Aorta (tissue), 5 donors: Measurements from ENCODE around the gene CCL19. TPM values are rescaled to one million over a fixed set of nuclear protein-coding genes. Genes with fewer than 3 reads are reported as not detected.

Source experiments
- ATAC-seq: fragments of 200-7000 bp; cut with Tn5 transposase; one replicate; pipeline ENCODE4 v1.9.1; 2022; ENCODE audit warnings: moderate library complexity; ENCODE audit not compliant: low FRiP score
- DNase-seq, 2 donors: peaks; one replicate each; pipeline ENCODE4 v3.0.0-alpha.2; 2020
- H3K27ac ChIP-seq, 2 donors: one replicate each; pipeline ENCODE4 v1.5.1; 2013; ENCODE audit warnings: low read length in 2 of 2, mild to moderate bottlenecking in 2 of 2, moderate library complexity in 2 of 2, control low read depth in 1 of 2, inconsistent platforms in 1 of 2, low read depth in 1 of 2
- H3K27me3 ChIP-seq, 2 donors: one replicate each; pipeline ENCODE4 v1.6.1; 2013; ENCODE audit warnings: control low read depth in 1 of 2, low read length in 1 of 2, mild to moderate bottlenecking in 1 of 2, moderate library complexity in 1 of 2; ENCODE audit not compliant: insufficient read depth in 2 of 2, control insufficient read depth in 1 of 2
- H3K36me3 ChIP-seq, 2 donors: one replicate each; pipeline ENCODE4 v1.6.1; 2013; ENCODE audit warnings: control low read depth in 1 of 2, low read length in 1 of 2, mild to moderate bottlenecking in 1 of 2; ENCODE audit not compliant: insufficient read depth in 2 of 2, control insufficient read depth in 1 of 2
- H3K4me1 ChIP-seq, 2 donors: one replicate each; pipeline ENCODE4 v1.6.1; 2013; ENCODE audit warnings: low read length in 2 of 2, control low read depth in 1 of 2, mild to moderate bottlenecking in 1 of 2, moderate library complexity in 1 of 2; ENCODE audit not compliant: insufficient read depth in 2 of 2, control insufficient read depth in 1 of 2
- H3K4me3 ChIP-seq, 2 donors: one replicate each; pipeline ENCODE4 v1.5.1; 2013; ENCODE audit warnings: low read length in 2 of 2, control low read depth in 1 of 2, mild to moderate bottlenecking in 1 of 2
- H3K9me3 ChIP-seq: one replicate; pipeline ENCODE4 v1.6.1; 2013; ENCODE audit warnings: mild to moderate bottlenecking, low read length; ENCODE audit not compliant: control insufficient read depth
- WGBS, 2 donors: extraction: QIAGEN DNeasy Blood & Tissue Kit; methylation state at CpG; one replicate each; pipeline ENCODE4 v1.1.7; 2013; 5-methylcytosine and 5-hydroxymethylcytosine counted together
- intact Hi-C, 2 donors: fragments of 100-400 bp; cut with DNase I; formaldehyde crosslinking; loops; one replicate each; pipeline versions ENCODE4 v1.14.2 to v1.15.0; 2022
- polyA plus RNA-seq, 2 donors: library from polyadenylated mRNA; stranded (reverse); fragments of 200-250 nt; gene quantifications; one replicate each; pipeline ENCODE4 v1.2.3, GENCODE V29; 2013
- total RNA-seq, 2 donors: library from RNA; stranded (reverse); fragmentation: NEBNext Ultra II Directional; extraction: Animal tissue kit (Norgen Biotek cat#: 25700); gene quantifications; one replicate each; pipeline ENCODE4 v1.2.1, GENCODE V29; 2021
- donor health status: healthy with polysubstance abuse.
- donor health status: Bipolar disorder and iron deficiency.
- donor health status: DM: no; HTN: no; CAD: no.
- donor health status: DM: no; HTN: no; CAD: no.
- donor health status: DM: yes; HTN: yes; CAD: no.

Gene CCL19
- total and polyA plus RNA-seq, 4 donors: 1.9 to 67.5 (median 22.6) TPM

GRCh38 chr9:34719021-34719768 is 28.1 kb upstream of the CCL19 start:
- no peak overlapping the region for H3K4me3 ChIP-seq
- ATAC-seq (no peak), DNase-seq (no peak)
- 86 to 88% methylated on average over 8 of the region's 8 CpGs for WGBS, 2 donors
- no peaks in the 10 kb centered on the region for H3K27me3 ChIP-seq
- H3K36me3 ChIP-seq: no peaks in the 10 kb centered on the region
- H3K9me3 ChIP-seq: no peaks in the 10 kb centered on the region
- H3K27ac ChIP-seq: no peak overlapping the region
- H3K4me1 ChIP-seq: no peaks in the 10 kb centered on the region
- intact Hi-C loops: no loop called here

DNA sequence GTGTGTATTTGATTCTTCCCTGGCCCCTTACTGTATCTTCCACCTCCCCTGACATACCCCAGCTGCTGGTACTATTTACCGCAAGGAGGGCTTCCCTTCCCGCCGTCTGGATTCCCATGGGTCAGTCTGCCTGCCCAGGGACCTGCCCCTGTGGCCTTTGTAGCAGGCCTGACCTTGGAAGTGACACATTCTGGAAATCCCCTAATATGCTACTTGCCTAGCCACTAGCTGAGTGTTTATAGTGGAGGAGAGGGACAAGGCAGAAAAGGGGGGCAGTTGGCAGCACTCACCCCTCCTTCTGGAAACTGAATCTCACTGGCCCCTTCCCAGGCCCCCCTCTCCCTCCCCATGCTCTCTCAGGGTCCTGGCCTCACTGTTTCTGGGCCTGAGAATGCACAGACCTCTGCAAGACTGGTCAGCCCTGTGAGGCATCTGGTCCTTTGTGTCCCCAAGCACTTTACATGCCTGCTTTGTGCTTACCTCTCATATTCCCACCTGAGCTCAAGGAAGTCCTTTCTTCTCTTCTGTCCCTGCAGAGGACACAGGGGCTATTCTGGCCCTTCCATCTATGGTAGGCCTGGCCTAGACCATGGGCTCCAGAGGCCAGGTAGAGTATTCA is 27.0 kb upstream of the CCL19 start:
- WGBS, 2 donors: 62 to 64% methylated on average over 3 of the region's 3 CpGs

GRCh38 chr9:34716711-34717110 is 25.6 kb upstream of the CCL19 start:
- H3K9me3 ChIP-seq: no peaks in the 10 kb centered on the region
- no peak overlapping the region for H3K4me3 ChIP-seq
- 80 to 84% methylated on average over 4 of the region's 4 CpGs for WGBS, 2 donors
- ATAC-seq (no peak), DNase-seq (no peak)
- H3K27ac ChIP-seq: no peak overlapping the region
- H3K27me3 ChIP-seq: no peaks in the 10 kb centered on the region
- no peaks in the 10 kb centered on the region for H3K36me3 ChIP-seq
- no peaks in the 10 kb centered on the region for H3K4me1 ChIP-seq
- intact Hi-C loops: no loop called here

More for the DNA sequence above, 27.0 kb upstream of the CCL19 start:
- H3K36me3 ChIP-seq: no peaks in the 10 kb centered on the region
- DNase-seq: no peak
- no peak overlapping the region for H3K27ac ChIP-seq
- H3K4me1 ChIP-seq: no peaks in the 10 kb centered on the region
- no peaks in the 10 kb centered on the region for H3K9me3 ChIP-seq
- H3K4me3 ChIP-seq: no peak overlapping the region
- H3K27me3 ChIP-seq: no peaks in the 10 kb centered on the region
- ATAC-seq: peak; percentile 22
- intact Hi-C loops: no loop called here

DNA sequence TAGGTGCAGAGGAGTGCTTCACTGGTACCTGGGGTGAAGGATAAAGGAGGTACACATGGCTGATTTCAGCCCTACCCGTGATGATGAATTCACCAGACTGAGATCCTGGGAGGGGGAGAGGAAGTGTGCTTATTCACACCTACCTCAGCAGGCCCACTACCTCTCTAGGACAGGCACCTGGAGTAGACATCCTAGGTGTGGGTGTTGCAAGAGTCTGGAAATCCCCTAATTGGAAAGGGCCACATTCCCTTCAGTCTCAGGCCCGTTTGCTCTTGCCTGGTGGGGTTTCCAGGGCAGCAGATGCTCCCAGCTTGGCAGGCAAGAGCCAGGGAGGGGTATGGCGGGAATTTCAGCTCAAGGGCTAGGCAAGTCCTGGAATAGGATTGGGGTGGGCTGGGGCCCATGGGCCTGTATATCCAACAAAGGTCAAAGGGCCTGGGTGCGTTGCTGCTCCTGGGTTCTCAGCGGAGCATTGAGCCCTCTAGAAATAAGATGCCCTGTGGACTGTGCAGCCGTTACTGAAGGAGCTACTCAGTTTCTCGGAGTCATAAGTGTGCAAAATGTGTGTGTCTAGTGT is 24.7 kb upstream of the CCL19 start:
- no peak for ATAC-seq
- Histone ChIP-seq H3K4me1 (no peaks in the 10 kb centered on the region), H3K4me3 (no peak overlapping the region), H3K27ac (no peak overlapping the region), H3K9me3 (no peaks in the 10 kb centered on the region), H3K27me3 (no peaks in the 10 kb centered on the region), H3K36me3 (no peaks in the 10 kb centered on the region)
- intact Hi-C loops: no loop called here
- 93 to 95% methylated on average over 7 of the region's 7 CpGs for WGBS, 2 donors
- no peak for DNase-seq

GRCh38 chr9:34714007-34714406 is 22.9 kb upstream of the CCL19 start:
- no peak overlapping the region for H3K27ac ChIP-seq
- DNase-seq (no peak), ATAC-seq (no peak)
- intact Hi-C loops: no loop called here
- no peaks in the 10 kb centered on the region for H3K27me3 ChIP-seq
- H3K9me3 ChIP-seq: no peaks in the 10 kb centered on the region
- H3K4me1 ChIP-seq: no peaks in the 10 kb centered on the region
- H3K4me3 ChIP-seq: no peak overlapping the region
- no peaks in the 10 kb centered on the region for H3K36me3 ChIP-seq

DNA sequence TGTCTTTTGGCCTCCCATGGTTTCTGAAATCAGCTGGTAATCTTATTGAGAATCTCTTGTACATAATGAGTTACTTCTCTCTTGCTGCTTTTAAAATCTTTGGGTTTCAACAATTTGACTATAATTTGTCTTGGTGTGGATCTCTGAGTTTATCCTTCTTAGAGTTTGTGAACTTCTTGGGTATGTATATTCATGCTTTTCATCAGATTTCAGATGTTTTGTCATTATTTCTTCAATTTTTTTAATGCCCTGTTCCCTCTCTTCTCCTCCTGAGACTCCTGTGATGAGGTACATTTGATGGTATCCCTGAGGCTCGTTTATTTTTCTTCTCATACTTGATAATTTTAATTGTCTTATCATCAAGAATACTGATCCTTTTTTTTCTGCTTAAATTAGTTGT is 21.1 kb upstream of the CCL19 start:
- no peaks in the 10 kb centered on the region for H3K9me3 ChIP-seq
- intact Hi-C loops: no loop called here
- H3K36me3 ChIP-seq: no peaks in the 10 kb centered on the region
- ATAC-seq: no peak
- H3K4me3 ChIP-seq: no peak overlapping the region
- 70 to 85% methylated on average over 1 of the region's 1 CpG for WGBS, 2 donors
- no peak overlapping the region for H3K27ac ChIP-seq
- no peaks in the 10 kb centered on the region for H3K27me3 ChIP-seq
- no peak for DNase-seq
- no peaks in the 10 kb centered on the region for H3K4me1 ChIP-seq

DNA sequence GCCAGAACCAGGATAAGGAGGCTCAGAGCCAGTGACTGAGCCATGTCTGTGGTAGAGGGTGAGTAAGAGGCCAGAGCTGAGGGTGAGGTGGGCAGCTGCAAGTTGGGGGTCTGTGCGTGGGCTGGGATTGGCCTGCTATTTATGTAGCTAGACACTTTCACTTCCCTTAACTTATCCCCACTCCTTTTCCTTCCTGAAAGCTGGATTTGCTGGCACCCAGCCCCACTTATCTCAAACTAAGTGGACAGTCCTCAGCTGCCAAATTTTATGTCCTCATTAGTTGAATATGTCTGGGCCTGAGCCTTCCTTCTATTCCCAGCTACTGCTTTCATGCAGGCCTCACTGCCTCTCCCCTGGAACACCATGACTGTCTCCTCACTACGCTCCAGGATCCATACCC is 18.9 kb upstream of the CCL19 start, which contains the start of gene CCL21:
CCL21 (minus strand) TSS at position 114 of the 400 bp plus-strand sequence; CDS start at position 44, 70 bp downstream.
- H3K9me3 ChIP-seq: no peaks in the 10 kb centered on the region
- intact Hi-C loops: no loop called here
- DNase-seq (peak in 1 of 2 donors; percentile 70), ATAC-seq (peak; percentile 59)
- 31 to 35% methylated on average over 2 of the region's 2 CpGs for WGBS, 2 donors
- no peak within 1 kb of the TSS for H3K4me3 ChIP-seq
- no peak within 1 kb of the TSS for H3K27ac ChIP-seq
- H3K4me1 ChIP-seq: no peaks in the 10 kb centered on the region
- H3K36me3 ChIP-seq: no peaks in the 10 kb centered on the region
- no peaks in the 10 kb centered on the region for H3K27me3 ChIP-seq

- 99% methylated on average over 9 of the region's 9 CpGs for WGBS, 2 donors
- no peak overlapping the region for H3K27ac ChIP-seq
- intact Hi-C loops: no loop called here
These were observed 18.3 kb upstream of the CCL19 start for GRCh38 chr9:34709196-34709978.

More at GRCh38 chr9:34709196-34709978, 18.3 kb upstream of the CCL19 start:
- DNase-seq: no peak
- no peaks in the 10 kb centered on the region for H3K27me3 ChIP-seq
- no peaks in the 10 kb centered on the region for H3K36me3 ChIP-seq
- peak; percentile 34 for ATAC-seq
- H3K4me1 ChIP-seq: no peaks in the 10 kb centered on the region
- no peak overlapping the region for H3K4me3 ChIP-seq
- H3K9me3 ChIP-seq: no peaks in the 10 kb centered on the region
